Thoracic aorta (tissue), 2 donors: ENCODE results near the gene WDR27. TPM values are rescaled to one million over a fixed set of nuclear protein-coding genes. Genes with fewer than 3 reads are reported as not detected.

Experiments
- ATAC-seq: fragments of 150-250 bp; one replicate; pipeline ENCODE4 v1.8.0; 2017; ENCODE audit warnings: low read depth; ENCODE audit not compliant: insufficient number of reproducible peaks, low FRiP score
- DNase-seq: peaks from one replicate; pipeline ENCODE4 v3.0.0-alpha.2; 2020; ENCODE audit warnings: low spot score
- H3K27ac ChIP-seq, 2 donors: fragments of 200-600 bp; sonication (generic); 1 replicate in 1 of 2; 2 replicates in 1 of 2; pipeline ENCODE4 v1.5.1; 2016; ENCODE audit warnings: mild to moderate bottlenecking in 2 of 2, moderate library complexity in 2 of 2
- H3K27me3 ChIP-seq: fragments of 200-600 bp; sonication (generic); replicated peaks from 2 replicates; pipeline ENCODE4 v1.6.0; 2016; ENCODE audit warnings: mild to moderate bottlenecking; ENCODE audit not compliant: insufficient read depth
- H3K36me3 ChIP-seq: fragments of 200-600 bp; sonication (generic); one replicate; pipeline ENCODE4 v1.5.1; 2016
- H3K4me1 ChIP-seq, 2 donors: fragments of 200-600 bp; sonication (generic); 1 replicate in 1 of 2; 2 replicates in 1 of 2; pipeline versions ENCODE4 v1.5.1 to v1.6.0; 2016; ENCODE audit warnings: low read depth in 2 of 2, mild to moderate bottlenecking in 1 of 2; ENCODE audit not compliant: control insufficient read depth in 1 of 2
- H3K4me3 ChIP-seq: fragments of 200-600 bp; sonication (generic); 2 replicates; pipeline ENCODE4 v1.5.1; 2016; ENCODE audit warnings: mild to moderate bottlenecking
- H3K9me3 ChIP-seq: fragments of 200-600 bp; sonication (generic); 2 replicates; pipeline ENCODE4 v1.5.1; 2016
- total RNA-seq, 2 donors: library from RNA; depleted of rRNA; stranded (reverse); fragments of >200 nt; gene quantifications; one replicate each; pipeline versions ENCODE4 v1.1.0 to v1.2.3, GENCODE V29; 2016
- TF ChIP-seq, protein P1 (sequence below): fragments of 200-600 bp; sonication (generic); IDR thresholded peaks from one replicate; pipeline ENCODE4 v1.5.1; 2019; ENCODE audit warnings: antibody characterized with exemption

WDR27 gene
- total RNA-seq, 2 donors from 2014 or later, result 22.5 to 48.2 TPM

DNA sequence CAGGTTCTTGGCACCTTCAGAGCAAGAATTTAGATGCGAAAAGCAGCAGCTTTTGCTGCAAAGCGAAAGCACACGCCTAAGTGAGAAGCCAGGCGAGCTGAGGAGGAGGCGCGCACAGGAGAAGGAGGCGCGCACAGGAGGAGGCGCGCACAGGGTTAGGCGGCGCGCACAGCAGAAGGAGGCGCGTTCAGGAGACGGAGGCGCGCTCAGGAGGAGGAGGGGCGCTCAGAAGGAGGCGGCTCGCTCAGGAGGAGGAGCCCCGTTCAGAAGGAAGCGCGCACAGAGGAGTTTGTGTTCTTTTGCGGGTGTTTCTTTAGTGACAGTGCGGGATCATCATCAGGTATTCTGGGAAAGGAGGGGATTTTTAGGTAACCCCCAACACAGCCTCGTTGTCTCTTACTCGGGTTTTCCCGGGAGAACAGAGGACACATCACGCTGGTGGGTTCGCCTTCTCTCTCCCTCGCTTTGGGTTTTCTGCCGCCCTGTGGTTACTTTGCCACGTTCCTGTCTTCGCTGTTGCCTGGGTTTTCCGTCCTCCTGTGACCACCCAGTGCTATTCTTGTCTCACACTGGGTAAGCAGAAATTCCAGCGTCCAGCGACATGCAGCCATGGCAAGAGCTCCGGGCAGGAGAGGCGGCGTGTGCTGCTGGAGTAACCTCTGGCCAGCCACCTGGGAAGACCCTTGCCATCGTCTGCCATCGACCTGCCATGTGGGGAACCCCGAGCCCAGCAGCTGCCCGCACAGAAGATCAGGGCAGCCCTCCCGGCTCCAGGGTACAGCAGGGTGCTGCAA, 47.0 kb downstream of the WDR27 start:
- TF ChIP-seq, protein P1, sequence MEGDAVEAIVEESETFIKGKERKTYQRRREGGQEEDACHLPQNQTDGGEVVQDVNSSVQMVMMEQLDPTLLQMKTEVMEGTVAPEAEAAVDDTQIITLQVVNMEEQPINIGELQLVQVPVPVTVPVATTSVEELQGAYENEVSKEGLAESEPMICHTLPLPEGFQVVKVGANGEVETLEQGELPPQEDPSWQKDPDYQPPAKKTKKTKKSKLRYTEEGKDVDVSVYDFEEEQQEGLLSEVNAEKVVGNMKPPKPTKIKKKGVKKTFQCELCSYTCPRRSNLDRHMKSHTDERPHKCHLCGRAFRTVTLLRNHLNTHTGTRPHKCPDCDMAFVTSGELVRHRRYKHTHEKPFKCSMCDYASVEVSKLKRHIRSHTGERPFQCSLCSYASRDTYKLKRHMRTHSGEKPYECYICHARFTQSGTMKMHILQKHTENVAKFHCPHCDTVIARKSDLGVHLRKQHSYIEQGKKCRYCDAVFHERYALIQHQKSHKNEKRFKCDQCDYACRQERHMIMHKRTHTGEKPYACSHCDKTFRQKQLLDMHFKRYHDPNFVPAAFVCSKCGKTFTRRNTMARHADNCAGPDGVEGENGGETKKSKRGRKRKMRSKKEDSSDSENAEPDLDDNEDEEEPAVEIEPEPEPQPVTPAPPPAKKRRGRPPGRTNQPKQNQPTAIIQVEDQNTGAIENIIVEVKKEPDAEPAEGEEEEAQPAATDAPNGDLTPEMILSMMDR, result peak; percentile 10
- ATAC-seq, result peak; percentile 65
- Histone ChIP-seq H3K9me3 (no peaks in the 10 kb centered on the region), H3K27ac (peak overlapping the region; percentile 54 to 69), H3K27me3 (no peaks in the 10 kb centered on the region), H3K4me3 (peak overlapping the region; percentile 77), H3K4me1 (no peaks in the 10 kb centered on the region), H3K36me3 (peaks cover 3% of the 10 kb centered on the region)
- peak; percentile 8 for DNase-seq

DNA sequence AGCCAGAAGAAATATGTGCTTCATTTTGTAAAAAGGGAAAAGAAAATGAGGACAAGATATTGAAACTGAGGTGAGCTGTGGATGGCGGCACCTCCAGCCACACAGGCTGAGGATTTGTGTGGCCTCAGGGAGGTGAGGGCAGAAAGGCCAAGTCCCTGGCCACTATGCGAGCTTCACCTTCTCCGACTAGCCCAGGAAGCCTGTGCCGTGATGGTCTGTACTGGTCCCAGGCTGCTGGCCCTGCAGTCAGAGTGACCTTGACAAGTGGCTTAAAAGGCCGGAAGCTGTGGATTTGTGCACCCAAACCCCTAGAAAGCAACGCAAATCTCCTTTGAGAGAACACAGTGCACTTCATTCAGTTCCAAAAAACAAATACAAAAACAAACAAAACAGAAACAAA, 48.1 kb downstream of the WDR27 start:
- TF ChIP-seq, protein P1, result no peak
- H3K9me3 ChIP-seq, result no peaks in the 10 kb centered on the region
- no peaks in the 10 kb centered on the region for H3K4me1 ChIP-seq
- peak overlapping the region; percentile 77 for H3K4me3 ChIP-seq
- no peaks in the 10 kb centered on the region for H3K27me3 ChIP-seq
- no peak overlapping the region for H3K27ac ChIP-seq
- DNase-seq (no peak), ATAC-seq (no peak)
- H3K36me3 ChIP-seq, result no peaks in the 10 kb centered on the region

DNA sequence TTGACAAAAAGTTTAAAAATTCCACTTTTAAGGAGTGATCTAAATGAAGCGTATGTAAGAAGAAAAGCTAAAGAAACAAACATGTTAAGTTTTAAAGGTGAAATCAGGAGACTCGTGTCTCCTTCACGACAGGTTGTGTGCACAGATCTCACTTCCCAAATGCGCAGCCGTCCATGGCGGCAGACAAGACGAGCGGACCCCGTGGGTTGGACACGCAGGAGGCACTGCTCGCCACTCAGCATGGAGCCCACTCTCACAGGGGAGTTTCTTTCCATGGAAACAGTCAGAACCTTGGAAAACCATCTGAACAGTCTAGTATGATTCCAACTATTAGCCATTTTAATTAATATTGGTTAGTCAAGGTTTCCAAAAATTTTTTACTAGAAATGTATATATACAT, 48.9 kb downstream of the WDR27 start:
- H3K27me3 ChIP-seq, result no peaks in the 10 kb centered on the region
- ATAC-seq (no peak), DNase-seq (no peak)
- H3K27ac ChIP-seq, result no peak overlapping the region
- H3K36me3 ChIP-seq, result no peaks in the 10 kb centered on the region
- no peaks in the 10 kb centered on the region for H3K4me1 ChIP-seq
- no peak overlapping the region for H3K4me3 ChIP-seq
- TF ChIP-seq, protein P1, result no peak
- H3K9me3 ChIP-seq, result no peaks in the 10 kb centered on the region

DNA sequence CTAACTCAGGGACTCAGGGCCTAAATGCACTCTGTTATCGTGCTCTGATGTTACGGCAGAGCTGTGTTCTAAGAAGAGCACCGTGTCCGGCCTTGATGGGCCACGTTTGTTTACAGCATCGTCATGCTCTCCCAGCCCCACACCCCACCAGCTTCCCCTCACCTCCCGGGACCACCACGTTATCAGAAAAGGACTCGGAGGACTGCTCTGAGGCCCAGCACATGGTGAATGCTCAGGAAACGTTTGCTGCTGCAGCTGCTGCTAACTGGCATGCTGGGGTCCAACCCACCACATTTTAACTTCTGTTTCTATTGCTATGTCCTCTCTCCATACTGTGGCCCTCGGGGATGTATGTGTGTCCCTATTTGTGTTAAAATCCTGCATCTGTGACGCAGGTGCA, 50.3 kb downstream of the WDR27 start:
- H3K27ac ChIP-seq, result no peak overlapping the region
- ATAC-seq (no peak), DNase-seq (no peak)
- H3K27me3 ChIP-seq, result no peaks in the 10 kb centered on the region
- H3K4me3 ChIP-seq, result no peak overlapping the region
- no peaks in the 10 kb centered on the region for H3K36me3 ChIP-seq
- TF ChIP-seq, protein P1, result no peak
- no peaks in the 10 kb centered on the region for H3K9me3 ChIP-seq
- no peaks in the 10 kb centered on the region for H3K4me1 ChIP-seq

DNA sequence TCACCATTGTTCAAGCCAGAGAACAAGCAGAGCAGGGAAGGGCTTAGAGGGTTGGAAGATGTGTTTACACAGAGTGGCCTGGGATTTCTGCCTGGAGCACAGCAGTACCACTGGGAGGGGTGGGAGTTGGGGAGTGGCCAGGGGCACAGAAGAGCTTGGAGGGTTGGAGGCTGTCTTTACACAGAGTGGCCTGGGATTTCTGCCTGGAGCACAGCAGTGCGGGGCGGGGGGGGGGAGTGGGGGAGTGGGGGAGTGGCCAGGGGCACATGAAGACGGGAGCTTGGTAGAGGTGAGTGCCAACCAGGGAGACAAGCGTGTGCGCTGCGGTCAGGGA, 50.9 kb downstream of the WDR27 start:
- Histone ChIP-seq H3K4me3 (no peak overlapping the region), H3K36me3 (no peaks in the 10 kb centered on the region), H3K4me1 (no peaks in the 10 kb centered on the region), H3K27me3 (no peaks in the 10 kb centered on the region), H3K9me3 (no peaks in the 10 kb centered on the region), H3K27ac (no peak overlapping the region)
- TF ChIP-seq, protein P1, result no peak
- no peak for ATAC-seq
- no peak for DNase-seq
